Measurements from ENCODE around the gene RPL23. TPM values are rescaled to one million over a fixed set of nuclear protein-coding genes. Genes with fewer than 3 reads are reported as not detected.

The RPL23 gene

GRCh38 chr17:38798614-38799500, 54.7 kb downstream of the RPL23 start:
- Histone ChIP-seq H3K18ac (ENCODE audit: low read depth in 1 of 2, low read length in 2 of 2) (peak overlapping the region; percentile 96 to 98), H3K27me3 (ENCODE audit: control insufficient read depth in 1 of 2, insufficient read depth in 1 of 2, low read length in 2 of 2) (no peaks in the 10 kb centered on the region), H3K23ac (ENCODE audit: low read length in 2 of 2) (peak overlapping the region in 1 of 2 experiments; percentile 90), H2BK5ac (ENCODE audit: low read depth, low read length, poor library complexity, severe bottlenecking) (peak overlapping the region; percentile 31), H3K79me1 (replicated peaks; ENCODE audit: low read length, poor library complexity, severe bottlenecking) (peaks cover 2% of the 10 kb centered on the region), H3K4me3 (ENCODE audit: insufficient read depth in 1 of 2, low read depth in 1 of 2, low read length in 2 of 2) (peak overlapping the region; percentile 89 to 93), H2AK5ac (ENCODE audit: low read length, severe bottlenecking) (no peak overlapping the region), H3K9me3 (ENCODE audit: control insufficient read depth, low read length) (no peaks in the 10 kb centered on the region), H3K27ac (ENCODE audit: low read length, poor library complexity, severe bottlenecking) (peak overlapping the region; percentile 90), H3K4me1 (ENCODE audit: control insufficient read depth, insufficient read depth, low read depth, low read length) (peaks cover 8% of the 10 kb centered on the region), H3K36me3 (ENCODE audit: control insufficient read depth in 1 of 2, insufficient read depth in 2 of 2, low read depth in 1 of 2, low read length in 2 of 2) (peaks cover 15 to 42% of the 10 kb centered on the region in 2 experiments), H2BK120ac (ENCODE audit: low read depth, low read length) (peak overlapping the region; percentile 67), H4K8ac (ENCODE audit: low read length) (peak overlapping the region; percentile 89), H3K14ac (ENCODE audit: low read length in 2 of 2) (peak overlapping the region in 1 of 2 experiments; percentile 100), H4K91ac (ENCODE audit: low read length) (peak overlapping the region; percentile 71), H2BK15ac (ENCODE audit: low read depth, poor library complexity, severe bottlenecking) (peak overlapping the region; percentile 80), H2AFZ (ENCODE audit: low read depth, low read length) (peak overlapping the region; percentile 92), H3K4ac (ENCODE audit: low read depth in 1 of 2, low read length in 2 of 2) (peak overlapping the region; percentile 95 to 99), H2BK12ac (ENCODE audit: low read length in 2 of 2) (peak overlapping the region in 1 of 2 experiments; percentile 46), H3K4me2 (ENCODE audit: low read length, poor library complexity, severe bottlenecking) (peak overlapping the region; percentile 71), H3K9ac (ENCODE audit: low read length) (peak overlapping the region; percentile 92)
- DNase-seq = peak; percentile 67
- WGBS = 1% methylated on average over 44 of the region's 53 CpGs

Small RNA genes lying within 50 kb of the gene (small RNA-seq; reads per million reads assigned to genes)
- gene MIR4727 (ENCODE audit: low read depth) = 1.2 reads per million
- gene SNORA21 (ENCODE audit: low read depth) = not detected
- gene SNORA21B (ENCODE audit: low read depth) = not detected
